Stomach (tissue), 9 donors: ENCODE measurements around the gene FBXO34. TPM values are rescaled to one million over a fixed set of nuclear protein-coding genes. Genes with fewer than 3 reads are reported as not detected.
A peak's percentile ranks its signal among the peaks of the same experiment; 100 is the strongest.

ENCODE experiments used
- DNase-seq, 2 donors: peaks; one replicate each; pipeline versions ENCODE4 v3.0.0 to v3.0.0-alpha.2; 2013 to 2019
- H3K27ac ChIP-seq, 5 donors: fragments of 200-600 bp in 4 of 5; sonication (generic) in 4 of 5; one replicate each; pipeline ENCODE4 v1.5.1; 2013 to 2019; ENCODE audit warnings: mild to moderate bottlenecking in 1 of 5, moderate library complexity in 1 of 5
- H3K27me3 ChIP-seq, 3 donors: fragments of 200-600 bp; sonication (generic); one replicate each; pipeline ENCODE4 v1.5.1; 2017 to 2019; ENCODE audit warnings: mixed run types in 1 of 3
- H3K36me3 ChIP-seq, 4 donors: fragments of 200-600 bp; sonication (generic); 1 replicate in 3 of 4; 2 replicates in 1 of 4; pipeline ENCODE4 v1.5.1; 2016 to 2019
- H3K4me1 ChIP-seq, 4 donors: fragments of 200-600 bp; sonication (generic); one replicate each; pipeline ENCODE4 v1.5.1; 2016 to 2019
- H3K4me3 ChIP-seq, 4 donors: fragments of 200-600 bp; sonication (generic) in 3 of 4; one replicate each; pipeline ENCODE4 v1.5.1; 2016 to 2019; ENCODE audit warnings: mild to moderate bottlenecking in 1 of 4
- H3K9me3 ChIP-seq, 4 donors: fragments of 200-600 bp; sonication (generic); one replicate each; pipeline ENCODE4 v1.5.1; 2016 to 2019
- CTCF ChIP-seq, 7 experiments: fragments of 450-650 bp in 4 of 7; fragments of 200-600 bp in 3 of 7; sonication (generic) in 3 of 7; IDR thresholded peaks; one replicate each; pipeline ENCODE4 v1.5.1; 2016 to 2019; ENCODE audit warnings: antibody characterized with exemption in 7 of 7, control low read depth in 2 of 7, mild to moderate bottlenecking in 1 of 7
- EP300 ChIP-seq: sonication (generic); formaldehyde crosslinking; IDR thresholded peaks from one replicate; pipeline ENCODE4 v1.6.1; 2017; ENCODE audit warnings: antibody characterized with exemption
- POLR2A ChIP-seq, 4 donors: fragments of 450-650 bp; IDR thresholded peaks; one replicate each; pipeline ENCODE4 v1.6.1; 2016; ENCODE audit warnings: antibody characterized with exemption in 4 of 4, control low read depth in 2 of 4, mild to moderate bottlenecking in 1 of 4, moderate library complexity in 1 of 4
- POLR2AphosphoS5 ChIP-seq, 3 donors: sonication (generic); formaldehyde crosslinking; IDR thresholded peaks; one replicate each; pipeline ENCODE4 v1.6.1; 2016; ENCODE audit warnings: antibody characterized with exemption in 3 of 3
- WGBS, 5 donors: extraction: QIAGEN DNeasy Blood & Tissue Kit in 3 of 5; methylation state at CpG; one replicate each; pipeline versions ENCODE4 v1.1.5 to v1.1.7; 2013 to 2018; 5-methylcytosine and 5-hydroxymethylcytosine counted together
- intact Hi-C: fragments of 100-400 bp; cut with DNase I; formaldehyde crosslinking; loops from one replicate; pipeline ENCODE4 v1.15.1; 2023; ENCODE audit warnings: low total_unique reads
- polyA plus RNA-seq, 3 donors: library from polyadenylated mRNA; stranded (reverse); fragments of 200-250 nt; gene quantifications; one replicate each; pipeline ENCODE4 v1.2.3, GENCODE V29; 2013
- small RNA-seq, 4 donors: library from RNA; depleted of rRNA; stranded (forward); fragments of <200 nt; gene quantifications; one replicate each; pipeline ENCODE3, GENCODE V24; 2016
- total RNA-seq, 5 donors: library from RNA; depleted of rRNA; stranded (reverse); fragments of >200 nt; gene quantifications; one replicate each; pipeline versions ENCODE4 v1.1.0 to v1.2.3, GENCODE V29; 2014 to 2016
- donor health status: healthy with polysubstance abuse.
- donor health status: Bipolar disorder and iron deficiency.
- donor health status: healthy.

Gene FBXO34
- total and polyA plus RNA-seq, 8 donors = 6.7 to 55.0 (median 27.2) TPM

- H3K4me3 ChIP-seq = no peak overlapping the region
- 74 to 87% (median 83%) methylated on average over 5 of the region's 5 CpGs for WGBS, 5 donors
These were observed 127.5 kb downstream of the FBXO34 start for GRCh38 chr14:55398679-55399078.

GRCh38 chr14:55399183-55399582 lies 128.0 kb downstream of the FBXO34 start:
- Histone ChIP-seq H3K27ac (peak overlapping the region in 3 of 5 donors; percentile 12 to 44 (median 15)), H3K27me3 (no peaks in the 10 kb centered on the region), H3K4me1 (peaks cover 0 to 27% (median 17%) of the 10 kb centered on the region in 4 donors), H3K36me3 (peaks cover 9 to 29% (median 24%) of the 10 kb centered on the region in 4 donors), H3K4me3 (no peak overlapping the region), H3K9me3 (no peaks in the 10 kb centered on the region)
- no peak for DNase-seq
- TF ChIP-seq POLR2AphosphoS5 (IDR thresholded peaks at IDR 0.05) (no peak), POLR2A (IDR thresholded peaks at IDR 0.05) (no peak), EP300 (no peak), CTCF (IDR thresholded peaks at IDR 0.05) (no peak)
- intact Hi-C loops = no loop called here
- WGBS, 5 donors = 80 to 95% (median 90%) methylated on average over 1 of the region's 1 CpG

More at GRCh38 chr14:55398679-55399078, 127.5 kb downstream of the FBXO34 start:
- Histone ChIP-seq H3K27ac (peak overlapping the region in 3 of 5 donors; percentile 12 to 47 (median 43)), H3K9me3 (no peaks in the 10 kb centered on the region), H3K4me1 (peaks cover 0 to 23% (median 14%) of the 10 kb centered on the region in 4 donors), H3K36me3 (peaks cover 9 to 33% (median 27%) of the 10 kb centered on the region in 4 donors), H3K27me3 (no peaks in the 10 kb centered on the region)
- DNase-seq = peak in 1 of 2 donors; percentile 32
- intact Hi-C loops = no loop called here
- TF ChIP-seq POLR2A (IDR thresholded peaks at IDR 0.05) (no peak), POLR2AphosphoS5 (IDR thresholded peaks at IDR 0.05) (peak in 2 of 3 donors; percentile 13 to 80), EP300 (no peak), CTCF (IDR thresholded peaks at IDR 0.05) (no peak)

GRCh38 chr14:55399852-55400251 lies 128.6 kb downstream of the FBXO34 start:
- Histone ChIP-seq H3K27ac (peak overlapping the region in 2 of 5 donors; percentile 12 to 44), H3K27me3 (no peaks in the 10 kb centered on the region), H3K9me3 (no peaks in the 10 kb centered on the region), H3K36me3 (peaks cover 8 to 22% (median 18%) of the 10 kb centered on the region in 4 donors), H3K4me1 (peaks cover 0 to 33% (median 20%) of the 10 kb centered on the region in 4 donors), H3K4me3 (no peak overlapping the region)
- intact Hi-C loops = no loop called here
- TF ChIP-seq POLR2A (IDR thresholded peaks at IDR 0.05) (no peak), POLR2AphosphoS5 (IDR thresholded peaks at IDR 0.05) (no peak), EP300 (no peak), CTCF (IDR thresholded peaks at IDR 0.05) (no peak)
- no peak for DNase-seq
- WGBS, 5 donors = 63 to 80% (median 65%) methylated on average over 2 of the region's 2 CpGs

GRCh38 chr14:55401751-55402150 lies 130.5 kb downstream of the FBXO34 start:
- Histone ChIP-seq H3K27ac (no peak overlapping the region), H3K9me3 (no peaks in the 10 kb centered on the region), H3K4me1 (peaks cover 0 to 47% (median 20%) of the 10 kb centered on the region in 4 donors), H3K4me3 (no peak overlapping the region), H3K36me3 (peaks cover 0 to 5% (median 3%) of the 10 kb centered on the region in 4 donors), H3K27me3 (no peaks in the 10 kb centered on the region)
- no peak for TF ChIP-seq CTCF (IDR thresholded peaks at IDR 0.05)
- 85 to 95% (median 92%) methylated on average over 6 of the region's 6 CpGs for WGBS, 5 donors
- intact Hi-C loops = no loop called here
- DNase-seq = no peak

Small RNAs within 50 kb of the gene (small RNA-seq; reads per million reads assigned to genes)
- 0 reads per million in 4 donors for gene AL356801.1

Other genes starting within 250 kb of the FBXO34 start
- 10 to 100 TPM in 1 of 5 donors, 1 to 10 TPM in 1, under 1 TPM in 2, not detected in 1; 0.29 to 15.6 (median 4.4) TPM for gene WDHD1, start 244.3 kb upstream of the FBXO34 start, total RNA-seq
- gene WDHD1, start 244.3 kb upstream of the FBXO34 start, polyA plus RNA-seq = 1 to 10 TPM in 2 of 3 donors, under 1 TPM in 1; 0.87 to 1.6 (median 1.2) TPM
- gene SOCS4, start 244.2 kb upstream of the FBXO34 start, total RNA-seq = 10 to 100 TPM in 4 of 5 donors, 1 to 10 TPM in 1; 4.3 to 29.2 (median 18.1) TPM
- gene SOCS4, start 244.2 kb upstream of the FBXO34 start, polyA plus RNA-seq = 1 to 10 TPM; 4.1 to 8.4 (median 7.1) TPM
- 10 to 100 TPM in 4 of 5 donors, 1 to 10 TPM in 1; 7.0 to 53.1 (median 29.9) TPM for gene MAPK1IP1L, start 219.8 kb upstream of the FBXO34 start, total RNA-seq
- 10 to 100 TPM; 22.9 to 50.9 (median 27.2) TPM for gene MAPK1IP1L, start 219.8 kb upstream of the FBXO34 start, polyA plus RNA-seq
- 100 to 1,000 TPM; 163 to 275 (median 222) TPM for gene LGALS3, start 142.2 kb upstream of the FBXO34 start, total RNA-seq
- gene LGALS3, start 142.2 kb upstream of the FBXO34 start, polyA plus RNA-seq = 100 to 1,000 TPM; 415 to 676 (median 423) TPM
- gene DLGAP5, start 79.8 kb upstream of the FBXO34 start, total RNA-seq = 1 to 10 TPM in 4 of 5 donors, under 1 TPM in 1; 0.45 to 7.7 (median 3.5) TPM
- gene DLGAP5, start 79.8 kb upstream of the FBXO34 start, polyA plus RNA-seq = 1 to 10 TPM in 2 of 3 donors, under 1 TPM in 1; 0.61 to 2.0 (median 2.0) TPM
- 10 to 100 TPM in 2 of 5 donors, 1 to 10 TPM in 3; 5.8 to 29.7 (median 7.0) TPM for gene ATG14, start 140.4 kb downstream of the FBXO34 start, total RNA-seq
- 1 to 10 TPM; 3.3 to 5.4 (median 3.7) TPM for gene ATG14, start 140.4 kb downstream of the FBXO34 start, polyA plus RNA-seq
- gene TBPL2, start 169.2 kb downstream of the FBXO34 start, total RNA-seq = not detected
- gene TBPL2, start 169.2 kb downstream of the FBXO34 start, polyA plus RNA-seq = not detected